ENCODE measurements around the gene OSBPL3. TPM values are rescaled to one million over a fixed set of nuclear protein-coding genes. Genes with fewer than 3 reads are reported as not detected.

OSBPL3 gene
- total and polyA plus RNA-seq, 11 donors, result 1.5 to 14.3 (median 4.9) TPM

GRCh38 chr7:24842449-24843241, 137.3 kb downstream of the OSBPL3 start:
- no peak for TF ChIP-seq POLR2A (IDR thresholded peaks at IDR 0.05)
- TF ChIP-seq CTCF (IDR thresholded peaks at IDR 0.05), result no peak
- DNase-seq (no peak), ATAC-seq (peak in 1 of 4 donors; percentile 36)
- Histone ChIP-seq H3K27ac (peak overlapping the region in 1 of 12 donors; percentile 37), H3K36me3 (peaks cover 0 to 8% (median 0%) of the 10 kb centered on the region in 9 donors), H3K27me3 (no peaks in the 10 kb centered on the region), H3K9me3 (no peaks in the 10 kb centered on the region), H3K4me1 (peaks cover 0 to 5% (median 0%) of the 10 kb centered on the region in 12 donors), H3K4me3 (no peak overlapping the region)
- 75 to 90% (median 77%) methylated on average over 5 of the region's 5 CpGs for WGBS, 4 donors
- intact Hi-C loops (cut with DNase I), result loop anchor here in 1 of 10 donors (5.0 kb wide), 1 partner anchor 40 kb away; no protein-coding TSS in a partner anchor

- no peaks in the 10 kb centered on the region for H3K9me3 ChIP-seq
- TF ChIP-seq POLR2A (IDR thresholded peaks at IDR 0.05) (no peak), CTCF (IDR thresholded peaks at IDR 0.05) (no peak)
- peaks cover 0 to 5% (median 0%) of the 10 kb centered on the region in 12 donors for H3K4me1 ChIP-seq
- intact Hi-C loops (cut with DNase I), result loop anchor here in 1 of 10 donors (5.0 kb wide), 1 partner anchor 40 kb away; no protein-coding TSS in a partner anchor
- H3K27me3 ChIP-seq, result no peaks in the 10 kb centered on the region
- peaks cover 0 to 8% (median 0%) of the 10 kb centered on the region in 9 donors for H3K36me3 ChIP-seq
- ATAC-seq (no peak), DNase-seq (no peak)
- no peak overlapping the region for H3K4me3 ChIP-seq
- 54 to 63% (median 56%) methylated on average over 2 of the region's 2 CpGs for WGBS, 4 donors
- no peak overlapping the region for H3K27ac ChIP-seq
These were observed 137.9 kb downstream of the OSBPL3 start for GRCh38 chr7:24842029-24842428.

GRCh38 chr7:24840563-24840962, 139.4 kb downstream of the OSBPL3 start:
- no peak for ATAC-seq
- no peaks in the 10 kb centered on the region for H3K9me3 ChIP-seq
- no peak for TF ChIP-seq CTCF (IDR thresholded peaks at IDR 0.05)
- no peak for TF ChIP-seq POLR2A (IDR thresholded peaks at IDR 0.05)
- intact Hi-C loops (cut with DNase I), result loop anchor here in 1 of 10 donors (5.0 kb wide), 1 partner anchor 42 kb away; no protein-coding TSS in a partner anchor
- no peak for DNase-seq
- H3K4me1 ChIP-seq, result peaks cover 0 to 13% (median 0%) of the 10 kb centered on the region in 12 donors
- H3K27ac ChIP-seq, result no peak overlapping the region
- peaks cover 0 to 8% (median 0%) of the 10 kb centered on the region in 9 donors for H3K36me3 ChIP-seq
- no peak overlapping the region for H3K4me3 ChIP-seq
- H3K27me3 ChIP-seq, result no peaks in the 10 kb centered on the region

- peak overlapping the region in 1 of 12 donors; percentile 72 for H3K27ac ChIP-seq
- peaks cover 0 to 8% (median 0%) of the 10 kb centered on the region in 9 donors for H3K36me3 ChIP-seq
- TF ChIP-seq CTCF (IDR thresholded peaks at IDR 0.05) (no peak), POLR2A (IDR thresholded peaks at IDR 0.05) (no peak)
- no peaks in the 10 kb centered on the region for H3K27me3 ChIP-seq
- intact Hi-C loops (cut with DNase I), result no loop called here
- H3K4me1 ChIP-seq, result peaks cover 0 to 55% (median 0%) of the 10 kb centered on the region in 12 donors
- DNase-seq, result no peak
- H3K4me3 ChIP-seq, result no peak overlapping the region
- no peak for ATAC-seq
- WGBS, 4 donors, result 83 to 96% (median 91%) methylated on average over 2 of the region's 2 CpGs
- H3K9me3 ChIP-seq, result no peaks in the 10 kb centered on the region
These were observed 143.9 kb downstream of the OSBPL3 start for GRCh38 chr7:24836084-24836483.

All from heart left ventricle (tissue), 16 donors.